Activated naive CD4-positive, alpha-beta T cell treated with anti-CD3 and anti-CD28 coated beads for 36 hours (primary cell): ENCODE data around the gene SEZ6. TPM values are rescaled to one million over a fixed set of nuclear protein-coding genes. Genes with fewer than 3 reads are reported as not detected.

ENCODE experiments used
- CTCF ChIA-PET: fragments of 350-600 bp; sonication (Branson Sonifier 250); formaldehyde crosslinking; loops from one replicate; lab custom pipeline; 2021; ENCODE audit warnings: antibody characterized with exemption; lab: Charles Lee
- DNase-seq: peaks from one replicate; pipeline ENCODE4 v3.0.0-alpha.2; 2020
- H3K27ac Mint-ChIP-seq: one replicate; pipeline ENCODE4 v1.8.0; 2021; ENCODE audit warnings: mild to moderate bottlenecking, mixed read lengths
- H3K27me3 Mint-ChIP-seq: one replicate; pipeline ENCODE4 v1.8.0; 2021; ENCODE audit warnings: low read depth, mixed read lengths
- H3K36me3 Mint-ChIP-seq: one replicate; pipeline ENCODE4 v1.8.0; 2021; ENCODE audit warnings: low read depth, mixed read lengths
- H3K4me1 Mint-ChIP-seq: one replicate; pipeline ENCODE4 v1.8.0; 2021; ENCODE audit warnings: low read depth, mixed read lengths
- H3K4me3 Mint-ChIP-seq: one replicate; pipeline ENCODE4 v1.8.0; 2021; ENCODE audit warnings: mild to moderate bottlenecking, moderate library complexity, mixed read lengths
- H3K9me3 Mint-ChIP-seq: one replicate; pipeline ENCODE4 v1.8.0; 2021; ENCODE audit warnings: mixed read lengths
- intact Hi-C: fragments of 100-400 bp; cut with micrococcal nuclease; formaldehyde crosslinking; loops from one replicate; pipeline ENCODE4 v1.15.1; 2023
- total RNA-seq, 2 experiments: library from RNA; stranded (reverse); gene quantifications; one replicate each; pipeline ENCODE4 v1.2.3, GENCODE V29; 2021

Gene SEZ6
- total RNA-seq, 2 experiments from 2014 or later, result not detected

DNA sequence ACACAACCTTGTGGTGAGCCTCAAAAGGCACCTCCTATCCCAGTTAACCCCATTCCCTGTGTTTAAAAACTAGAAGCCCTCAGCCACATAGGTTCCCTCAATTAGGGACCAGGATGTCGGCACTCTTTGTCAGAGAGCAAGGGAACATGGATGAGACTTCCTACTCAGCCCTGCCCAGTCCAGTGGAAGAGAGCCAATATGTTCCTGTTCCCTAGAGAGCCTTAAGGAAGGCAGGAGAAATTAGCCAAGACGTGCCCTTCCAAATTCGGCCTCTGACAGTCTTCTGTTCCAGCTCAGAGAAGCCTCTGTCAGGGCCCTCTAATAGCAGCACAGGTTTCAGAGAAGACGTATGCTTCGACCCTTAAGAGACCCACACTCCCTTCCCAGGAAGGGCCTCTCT, 88.4 kb downstream of the SEZ6 start:
- Mint-ChIP-seq H3K9me3 (peaks cover 9% of the 10 kb centered on the region), H3K4me3 (no peak overlapping the region), H3K27me3 (no peaks in the 10 kb centered on the region), H3K36me3 (peaks cover 62% of the 10 kb centered on the region), H3K4me1 (peaks cover 15% of the 10 kb centered on the region), H3K27ac (no peak overlapping the region)
- DNase-seq, result no peak
- CTCF ChIA-PET, result interaction anchor here (0.6 to 2.9 kb wide), 11 partner anchors 9 to 191 kb away, joined by 3 to 16 read pairs (median 5); partner anchors contain the start of genes FAM222B, NEK8 and TLCD1
- intact Hi-C loops, result loop anchor here (2.0 kb wide), 1 partner anchor 21 kb away; the partner anchor contains the start of gene FLOT2

DNA sequence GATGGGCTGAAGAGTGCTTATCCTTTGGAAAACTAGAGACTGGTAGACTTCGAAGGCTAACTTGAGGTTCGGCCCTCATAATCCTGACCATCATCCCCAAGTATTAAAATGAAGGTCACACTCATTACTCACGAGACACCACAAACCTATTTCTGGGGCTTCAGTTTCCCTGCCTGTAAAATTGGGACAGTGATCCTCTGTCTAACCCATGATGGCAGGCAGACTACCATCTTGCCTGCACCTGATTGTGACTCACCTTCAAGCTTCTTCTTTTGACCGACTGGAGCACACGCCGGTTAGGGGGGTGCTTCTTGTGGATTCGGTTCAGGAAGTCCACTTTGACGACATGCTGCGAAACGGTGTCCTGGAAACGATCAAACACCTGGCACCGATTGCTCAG, 88.8 kb downstream of the SEZ6 start:
- Mint-ChIP-seq H3K4me1 (peaks cover 15% of the 10 kb centered on the region), H3K4me3 (no peak overlapping the region), H3K27me3 (no peaks in the 10 kb centered on the region), H3K36me3 (peaks cover 65% of the 10 kb centered on the region), H3K27ac (no peak overlapping the region), H3K9me3 (peaks cover 9% of the 10 kb centered on the region)
- intact Hi-C loops, result loop anchor here (2.0 kb wide), 1 partner anchor 20 kb away; the partner anchor contains the start of gene FLOT2
- DNase-seq, result no peak
- CTCF ChIA-PET, result interaction anchor here (0.5 to 2.9 kb wide), 17 partner anchors 9 to 270 kb away, joined by 3 to 16 read pairs (median 4); partner anchors contain the start of genes FAM222B and TLCD1

DNA sequence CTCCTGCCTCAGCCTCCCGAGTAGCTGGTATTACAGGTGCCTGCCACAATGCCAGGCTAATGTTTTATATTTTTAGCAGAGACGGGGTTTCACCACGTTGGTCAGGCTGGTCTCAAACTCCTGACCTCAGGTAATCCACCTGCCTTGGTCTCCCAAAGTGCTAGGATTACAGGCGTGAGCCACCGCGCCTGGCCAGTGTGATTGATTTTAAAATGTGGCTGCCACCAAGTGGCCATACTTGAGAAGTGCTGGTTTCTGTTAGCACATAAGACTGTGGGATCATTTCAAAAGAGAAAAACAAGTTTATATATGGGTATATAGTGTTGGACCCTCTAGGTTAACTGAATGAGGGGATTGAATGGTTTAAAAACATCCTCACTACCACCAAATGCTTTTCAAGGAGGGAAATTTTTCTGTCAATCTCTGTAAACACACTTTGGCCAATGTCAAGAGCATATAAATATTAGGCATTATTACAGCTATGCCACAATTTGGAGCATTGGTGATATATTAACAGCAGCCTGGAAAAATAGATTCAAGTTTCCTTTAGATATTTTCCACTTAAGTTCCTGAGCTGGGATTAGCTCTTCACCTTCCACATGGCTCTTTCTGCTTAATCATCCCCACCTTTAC, 89.4 kb downstream of the SEZ6 start:
- Mint-ChIP-seq H3K4me3 (no peak overlapping the region), H3K4me1 (peaks cover 13% of the 10 kb centered on the region), H3K27ac (peak overlapping the region; percentile 34), H3K9me3 (peaks cover 9% of the 10 kb centered on the region), H3K27me3 (no peaks in the 10 kb centered on the region), H3K36me3 (peaks cover 63% of the 10 kb centered on the region)
- intact Hi-C loops, result loop anchor here (1.0 to 2.0 kb wide), 4 partner anchors 20 to 189 kb away; partner anchors contain the start of gene FLOT2
- CTCF ChIA-PET, result interaction anchor here (0.5 to 2.9 kb wide), 19 partner anchors 9 to 270 kb away, joined by 3 to 16 read pairs (median 4); partner anchors contain the start of genes FAM222B and TLCD1
- DNase-seq, result peak; percentile 62

DNA sequence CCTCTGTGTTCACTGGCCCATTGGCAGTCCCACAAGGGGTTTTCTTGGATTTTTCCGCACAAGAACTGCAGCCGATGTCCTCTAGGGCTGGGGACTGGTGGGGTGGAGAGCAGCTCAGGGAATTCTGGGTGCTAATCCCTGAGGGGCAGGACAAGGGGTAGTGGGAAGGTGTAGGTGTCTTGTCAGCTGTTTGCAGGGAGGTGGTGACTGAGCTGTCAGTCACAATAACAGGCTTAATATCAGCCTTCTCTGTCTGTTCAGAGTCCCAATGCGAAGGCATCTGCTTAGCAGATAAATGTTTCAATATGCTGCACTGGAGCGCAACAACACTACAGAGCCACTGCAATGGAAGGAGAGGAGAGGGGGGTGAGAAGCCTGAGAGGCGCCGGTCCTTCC, 92.9 kb downstream of the SEZ6 start:
- CTCF ChIA-PET, result interaction anchor here (0.6 to 1.5 kb wide), 7 partner anchors 8 to 149 kb away, joined by 3 to 6 read pairs (median 4); no protein-coding TSS in a partner anchor
- no peak for DNase-seq
- Mint-ChIP-seq H3K36me3 (peaks cover 63% of the 10 kb centered on the region), H3K9me3 (peaks cover 9% of the 10 kb centered on the region), H3K27me3 (no peaks in the 10 kb centered on the region), H3K27ac (peak overlapping the region; percentile 19), H3K4me3 (no peak overlapping the region), H3K4me1 (peaks cover 13% of the 10 kb centered on the region)
- intact Hi-C loops, result no loop called here

DNA sequence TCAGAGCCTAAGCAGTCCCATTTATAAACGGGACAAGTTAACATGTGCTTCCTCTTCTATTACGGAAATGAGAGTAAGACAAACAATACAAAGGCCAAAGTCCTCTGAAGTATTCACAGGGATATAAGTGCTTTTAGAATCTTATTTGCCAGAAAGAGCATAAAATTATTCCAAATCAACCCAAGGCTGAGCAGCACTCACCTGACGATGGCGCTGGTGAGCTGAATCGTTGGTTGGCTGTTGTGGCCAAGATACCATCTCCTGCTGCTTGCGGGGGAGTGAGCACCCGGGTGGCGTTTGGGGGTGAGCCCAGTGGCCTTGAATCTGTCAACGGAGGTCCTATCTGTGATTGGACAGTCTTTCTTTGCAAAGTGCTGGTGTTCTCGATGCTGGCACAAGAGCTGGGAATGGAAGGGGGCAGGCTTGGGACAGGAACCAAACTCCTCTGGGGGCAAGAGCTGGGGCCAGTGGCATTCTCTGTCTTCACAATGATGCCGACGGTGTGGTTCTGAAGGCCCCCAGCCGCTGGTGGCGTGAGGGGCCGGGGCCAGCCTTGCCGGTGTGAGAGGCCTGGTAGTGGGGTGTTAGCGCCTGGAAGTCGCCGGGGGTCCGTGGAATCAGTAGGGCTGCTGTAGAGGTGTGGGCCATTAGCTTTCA, 93.4 kb downstream of the SEZ6 start:
- peaks cover 58% of the 10 kb centered on the region for H3K36me3 Mint-ChIP-seq
- DNase-seq, result peak; percentile 43
- intact Hi-C loops, result no loop called here
- H3K4me1 Mint-ChIP-seq, result peaks cover 13% of the 10 kb centered on the region
- H3K4me3 Mint-ChIP-seq, result no peak overlapping the region
- H3K27me3 Mint-ChIP-seq, result no peaks in the 10 kb centered on the region
- CTCF ChIA-PET, result interaction anchor here (0.6 to 1.5 kb wide), 8 partner anchors 9 to 149 kb away, joined by 3 to 6 read pairs (median 4); no protein-coding TSS in a partner anchor
- peak overlapping the region; percentile 19 for H3K27ac Mint-ChIP-seq
- peaks cover 9% of the 10 kb centered on the region for H3K9me3 Mint-ChIP-seq

DNA sequence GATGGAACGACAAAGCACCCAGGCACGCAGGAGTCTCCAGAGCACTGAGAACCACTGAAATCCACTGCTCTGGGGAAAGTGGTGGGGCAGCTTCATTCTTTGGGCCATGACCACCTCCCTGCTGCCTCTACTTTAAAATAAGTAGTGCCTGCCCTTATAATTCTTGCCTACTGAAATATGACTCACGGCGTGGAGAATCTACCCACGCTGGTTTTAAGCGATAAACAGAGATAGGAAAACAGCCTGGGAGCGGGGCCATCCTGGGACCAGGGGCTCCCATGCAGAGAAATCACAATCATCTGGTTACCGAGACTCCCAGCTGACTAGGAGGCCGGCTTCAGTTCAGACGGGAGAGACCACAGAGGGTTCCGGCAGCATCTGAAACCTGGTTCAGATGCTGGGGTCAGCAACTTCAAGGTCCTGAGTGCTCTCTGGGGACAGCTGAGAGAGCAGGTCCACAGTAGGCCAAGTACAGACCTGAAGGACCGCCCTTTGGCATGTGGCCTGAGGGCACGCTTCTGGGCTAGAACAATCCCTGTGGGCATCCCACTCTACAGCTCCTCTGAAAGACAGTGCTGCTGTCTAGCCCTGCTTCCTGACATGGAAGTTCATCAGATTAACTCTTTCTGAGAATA, 94.3 kb downstream of the SEZ6 start:
- intact Hi-C loops, result no loop called here
- no peak overlapping the region for H3K27ac Mint-ChIP-seq
- H3K4me1 Mint-ChIP-seq, result peaks cover 13% of the 10 kb centered on the region
- CTCF ChIA-PET, result interaction anchor here (0.9 to 1.5 kb wide), 4 partner anchors 9 to 35 kb away, joined by 3 to 6 read pairs (median 4); partner anchors contain the start of gene DHRS13
- H3K9me3 Mint-ChIP-seq, result peaks cover 9% of the 10 kb centered on the region
- H3K27me3 Mint-ChIP-seq, result no peaks in the 10 kb centered on the region
- DNase-seq, result no peak
- no peak overlapping the region for H3K4me3 Mint-ChIP-seq
- peaks cover 51% of the 10 kb centered on the region for H3K36me3 Mint-ChIP-seq

DNA sequence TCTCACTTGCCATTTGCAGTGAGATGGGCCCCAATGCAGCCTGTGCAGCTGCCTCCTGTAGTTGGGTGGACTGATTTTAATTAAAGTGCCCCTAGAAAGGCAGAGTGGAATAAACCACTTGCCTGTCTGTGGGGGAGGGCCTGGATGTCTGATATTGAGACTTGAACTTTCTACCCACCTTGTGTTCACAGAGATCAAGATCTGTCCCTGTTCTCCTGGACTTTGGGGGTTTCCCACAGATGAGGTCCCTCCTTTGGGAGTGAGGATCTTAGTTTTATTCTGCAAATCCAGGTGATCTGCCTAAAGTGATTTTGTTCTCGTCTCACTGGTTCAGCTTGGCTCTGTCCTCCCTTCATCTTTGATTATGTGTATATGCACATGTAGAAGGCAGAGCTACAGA, 95.3 kb downstream of the SEZ6 start:
- no peak overlapping the region for H3K4me3 Mint-ChIP-seq
- H3K9me3 Mint-ChIP-seq, result peaks cover 9% of the 10 kb centered on the region
- peaks cover 9% of the 10 kb centered on the region for H3K4me1 Mint-ChIP-seq
- H3K36me3 Mint-ChIP-seq, result peaks cover 45% of the 10 kb centered on the region
- CTCF ChIA-PET, result interaction anchor here (0.9 to 1.4 kb wide), 5 partner anchors 8 to 184 kb away, joined by 3 to 8 read pairs (median 3); partner anchors contain the start of genes DHRS13 and TLCD1
- intact Hi-C loops, result no loop called here
- no peak for DNase-seq
- H3K27me3 Mint-ChIP-seq, result no peaks in the 10 kb centered on the region
- H3K27ac Mint-ChIP-seq, result no peak overlapping the region

DNA sequence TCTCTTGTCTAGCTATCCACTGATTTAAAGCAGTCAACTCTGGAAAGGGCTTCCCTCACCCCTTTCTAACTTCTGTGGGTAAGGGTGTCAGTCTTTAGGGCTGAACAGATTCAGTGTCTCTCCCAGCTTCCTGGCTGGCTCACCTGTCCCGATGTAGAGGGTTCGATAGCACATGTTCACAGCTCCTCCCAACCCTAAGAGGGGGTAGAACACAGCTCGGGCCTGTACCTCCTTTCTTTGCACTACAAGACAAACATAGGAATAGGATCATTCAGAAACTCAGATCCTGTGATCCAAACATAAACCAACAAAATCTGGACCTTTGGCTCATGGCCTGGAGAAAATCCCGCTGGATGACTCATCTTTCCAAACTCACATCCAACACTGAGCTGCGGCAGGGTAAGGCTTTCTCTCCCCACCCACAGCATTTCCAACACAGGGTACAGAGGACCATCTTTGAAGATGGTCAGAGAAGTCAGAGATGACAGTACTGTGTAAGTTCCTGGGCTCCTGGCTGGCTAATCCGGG, 97.1 kb downstream of the SEZ6 start:
- no peak overlapping the region for H3K4me3 Mint-ChIP-seq
- CTCF ChIA-PET, result interaction anchor here (0.6 to 3.2 kb wide), 5 partner anchors 8 to 182 kb away, joined by 3 to 15 read pairs (median 3); partner anchors contain the start of gene FAM222B
- no peaks in the 10 kb centered on the region for H3K27me3 Mint-ChIP-seq
- no peaks in the 10 kb centered on the region for H3K4me1 Mint-ChIP-seq
- H3K36me3 Mint-ChIP-seq, result peaks cover 29% of the 10 kb centered on the region
- no peak for DNase-seq
- peak overlapping the region; percentile 26 for H3K27ac Mint-ChIP-seq
- H3K9me3 Mint-ChIP-seq, result no peaks in the 10 kb centered on the region
- intact Hi-C loops, result no loop called here

DNA sequence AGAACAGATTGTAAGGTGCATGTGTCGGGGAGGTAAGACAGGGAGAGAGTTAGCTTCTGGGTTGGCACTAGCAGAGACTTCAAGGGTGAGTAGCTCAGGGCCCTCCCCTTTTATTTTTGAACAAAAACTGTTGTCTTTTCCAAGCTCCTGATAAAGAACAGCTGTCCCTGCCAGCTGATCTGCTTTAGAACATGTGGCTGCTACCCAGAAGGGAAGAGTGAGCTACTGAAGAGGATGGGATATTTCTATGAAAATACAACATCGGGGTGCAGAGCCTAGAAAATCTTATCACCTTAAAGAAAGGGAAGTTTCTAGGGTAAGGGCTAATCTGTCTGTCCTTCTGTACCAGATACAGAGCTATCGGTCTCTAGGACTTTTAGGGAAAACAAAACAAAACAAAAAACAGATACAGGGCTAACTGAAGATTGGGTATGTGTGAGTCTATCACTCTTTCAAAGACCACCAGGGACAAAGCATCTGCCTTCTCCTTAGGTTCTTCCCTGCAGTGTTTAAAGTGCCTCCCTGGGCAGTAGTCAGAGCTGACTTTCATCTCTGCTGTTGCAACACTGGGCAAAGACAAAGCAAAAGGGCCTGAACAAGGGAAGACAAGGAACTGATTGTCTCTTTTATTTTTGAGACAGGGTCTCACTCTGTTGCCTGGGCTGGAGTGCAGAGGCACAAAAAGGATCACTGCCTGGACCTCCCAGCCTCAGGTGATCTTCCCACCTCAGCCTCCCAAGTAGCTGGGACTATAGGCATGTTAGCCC, 97.9 kb downstream of the SEZ6 start:
- no peak overlapping the region for H3K27ac Mint-ChIP-seq
- CTCF ChIA-PET, result interaction anchor here (0.6 to 7.1 kb wide), 5 partner anchors 9 to 181 kb away, joined by 3 to 34 read pairs (median 12); partner anchors contain the start of genes NEK8 and TLCD1
- intact Hi-C loops, result no loop called here
- H3K4me1 Mint-ChIP-seq, result no peaks in the 10 kb centered on the region
- no peak for DNase-seq
- H3K4me3 Mint-ChIP-seq, result no peak overlapping the region
- H3K9me3 Mint-ChIP-seq, result no peaks in the 10 kb centered on the region
- no peaks in the 10 kb centered on the region for H3K27me3 Mint-ChIP-seq
- H3K36me3 Mint-ChIP-seq, result peaks cover 24% of the 10 kb centered on the region

DNA sequence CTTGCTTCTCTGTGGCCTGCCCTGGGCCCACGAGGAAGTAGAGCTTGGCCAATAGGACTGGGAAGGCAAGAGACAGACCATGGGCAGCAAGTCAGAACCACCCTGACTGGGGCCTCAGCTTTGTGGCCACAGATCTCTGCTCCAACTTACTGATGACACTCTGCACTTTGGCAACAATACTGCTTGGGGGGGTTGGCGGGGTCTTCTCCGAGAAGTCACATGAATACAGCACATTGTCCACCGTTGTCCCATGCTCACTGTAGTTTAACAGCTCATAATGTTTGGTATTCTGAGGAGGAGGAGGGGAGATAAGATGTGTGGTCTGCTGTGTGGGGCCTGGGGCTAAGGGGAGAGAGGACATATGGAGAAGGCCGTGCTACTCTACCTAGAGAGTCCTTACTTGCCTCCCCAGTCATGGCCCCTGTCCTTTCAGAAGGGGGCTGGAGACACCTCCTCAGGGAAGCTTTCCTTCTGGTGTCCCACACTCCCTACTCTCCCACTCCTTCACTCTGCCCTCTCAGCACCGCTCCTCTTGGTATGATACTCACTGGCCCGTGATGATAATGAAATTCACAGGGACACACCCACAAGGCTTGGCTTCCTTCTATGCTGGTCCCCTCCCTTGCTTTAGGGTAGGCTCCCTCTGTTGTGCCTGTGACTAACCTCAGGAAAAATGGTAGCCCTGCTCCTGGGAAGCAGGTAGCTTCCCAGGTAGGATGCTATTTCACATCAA, 99.0 kb downstream of the SEZ6 start:
- H3K27me3 Mint-ChIP-seq, result no peaks in the 10 kb centered on the region
- peaks cover 4% of the 10 kb centered on the region for H3K4me1 Mint-ChIP-seq
- H3K36me3 Mint-ChIP-seq, result peaks cover 19% of the 10 kb centered on the region
- H3K27ac Mint-ChIP-seq, result no peak overlapping the region
- intact Hi-C loops, result no loop called here
- H3K4me3 Mint-ChIP-seq, result no peak overlapping the region
- CTCF ChIA-PET, result interaction anchor here (0.6 to 7.1 kb wide), 6 partner anchors 9 to 180 kb away, joined by 3 to 34 read pairs (median 8); partner anchors contain the start of genes NEK8 and TLCD1
- H3K9me3 Mint-ChIP-seq, result no peaks in the 10 kb centered on the region
- DNase-seq, result no peak
